Measurements from ENCODE around the gene PPIH. TPM values are rescaled to one million over a fixed set of nuclear protein-coding genes. Genes with fewer than 3 reads are reported as not detected.
"Not testable (repeated sequence)": the region's sequence is repeated elsewhere in the genome, so short reads cannot be mapped to it uniquely, and the experiment has no call there.

PPIH gene
- total and polyA plus RNA-seq, 10 of the 15 experiments (the other 5 are each of a cell fraction or from before 2014, with no cell fraction given), result 75.1 to 172 (median 122) TPM

- H3K9me3 ChIP-seq (replicated peaks; ENCODE audit: control insufficient read depth, insufficient read depth, low read length); H4K20me1 ChIP-seq (ENCODE audit: control insufficient read depth, insufficient read depth); POLR2A ChIA-PET; RAD21 ChIA-PET (ENCODE audit: unreplicated experiment); DNase-seq (ENCODE audit: low read depth, low spot score); ATAC-seq; BruUV-seq (replicated peaks); H3K27ac ChIP-seq (ENCODE audit: control insufficient read depth, insufficient read depth); H3K4me2 ChIP-seq (ENCODE audit: control insufficient read depth, insufficient read depth); H3K79me2 ChIP-seq (ENCODE audit: control insufficient read depth, insufficient read depth, low read length); H3K4me1 ChIP-seq (ENCODE audit: control insufficient read depth, insufficient read depth, low read length); H3K27me3 ChIP-seq (replicated peaks in 1 of 2; ENCODE audit: control insufficient read depth in 2 of 2, insufficient read depth in 2 of 2, low read length in 1 of 2); CTCF ChIA-PET; SMC1A ChIA-PET (ENCODE audit: uncharacterized antibody, unreplicated experiment); in situ Hi-C loops (cut with MboI); H3K9ac ChIP-seq (ENCODE audit: control insufficient read depth, insufficient read depth, low read length); intact Hi-C loops (cut with micrococcal nuclease; ENCODE audit: unreplicated experiment); FAIRE-seq; H2AFZ ChIP-seq (ENCODE audit: control insufficient read depth, low read depth, low read length); H3K4me3 ChIP-seq; H3K36me3 ChIP-seq (ENCODE audit: control insufficient read depth in 2 of 2, insufficient read depth in 2 of 2, low read length in 1 of 2): not testable (repeated sequence)
- WGBS (ENCODE audit: insufficient coverage, insufficient replicate concordance, low lambda C conversion rate, missing lambda C conversion rate), result 0% methylated on average over 3 of the region's 3 CpGs
Measured at GRCh38 chr1:42627205-42627604, 31.0 kb upstream of the PPIH start.

GRCh38 chr1:42639116-42639515, 19.1 kb upstream of the PPIH start:
- ChIA-PET CTCF (interaction anchor here (1.1 kb wide), 1 partner anchor 59 kb away, joined by 3 read pairs; no protein-coding TSS in a partner anchor), POLR2A (no interaction called here), SMC1A (ENCODE audit: uncharacterized antibody, unreplicated experiment) (no interaction called here), RAD21 (ENCODE audit: unreplicated experiment) (interaction anchor here (0.6 to 0.9 kb wide), 2 partner anchors 19 to 295 kb away, joined by 3 read pairs; partner anchors contain the start of gene PPIH)
- no peak overlapping the region for H3K4me3 ChIP-seq
- no TSS peak for BruUV-seq (replicated peaks)
- H3K36me3 ChIP-seq (ENCODE audit: control insufficient read depth in 2 of 2, insufficient read depth in 2 of 2, low read length in 1 of 2), result no peaks in the 10 kb centered on the region
- DNase-seq (ENCODE audit: low read depth, low spot score) (no peak), FAIRE-seq (no peak), ATAC-seq (no peak)
- H3K9ac ChIP-seq (ENCODE audit: control insufficient read depth, insufficient read depth, low read length), result no peak overlapping the region
- H3K4me2 ChIP-seq (ENCODE audit: control insufficient read depth, insufficient read depth), result no peak overlapping the region
- no peaks in the 10 kb centered on the region for H3K27me3 ChIP-seq (replicated peaks in 1 of 2; ENCODE audit: control insufficient read depth in 2 of 2, insufficient read depth in 2 of 2, low read length in 1 of 2)
- TF ChIP-seq YBX1 (IDR thresholded peaks at IDR 0.05) (no peak), USF2 (IDR thresholded peaks at IDR 0.05; ENCODE audit: borderline replicate concordance, low read depth, low read length) (no peak), RELB (IDR thresholded peaks at IDR 0.05; ENCODE audit: low read depth) (no peak), SKIL (IDR thresholded peaks at IDR 0.05; ENCODE audit: low read depth, poor library complexity, severe bottlenecking) (no peak), RUNX3 (IDR thresholded peaks at IDR 0.05; ENCODE audit: low read length) (no peak), KAT2A (conservative IDR thresholded peaks at IDR 0.05; ENCODE audit: control insufficient read depth, low read depth, low read length) (no peak), PAX5 (IDR thresholded peaks at IDR 0.05; ENCODE audit: borderline replicate concordance, low read depth, low read length) (no peak)
- in situ Hi-C loops (cut with MboI) (no loop called here), intact Hi-C loops (cut with micrococcal nuclease; ENCODE audit: unreplicated experiment) (no loop called here)
- H2AFZ ChIP-seq (ENCODE audit: control insufficient read depth, low read depth, low read length), result no peak overlapping the region
- no peaks in the 10 kb centered on the region for H3K9me3 ChIP-seq (replicated peaks; ENCODE audit: control insufficient read depth, insufficient read depth, low read length)
- H3K79me2 ChIP-seq (ENCODE audit: control insufficient read depth, insufficient read depth, low read length), result no peaks in the 10 kb centered on the region
- H3K27ac ChIP-seq (ENCODE audit: control insufficient read depth, insufficient read depth), result no peak overlapping the region
- no peaks in the 10 kb centered on the region for H3K4me1 ChIP-seq (ENCODE audit: control insufficient read depth, insufficient read depth, low read length)
- no peaks in the 10 kb centered on the region for H4K20me1 ChIP-seq (ENCODE audit: control insufficient read depth, insufficient read depth)
